Measurements from ENCODE around the gene A3GALT2.

Gene A3GALT2

GRCh38 chr1:33287317-33287716 lies 33.6 kb downstream of the A3GALT2 start:
- no peak overlapping the region for H2BK120ac ChIP-seq (ENCODE audit: low read depth, low read length)
- H2BK5ac ChIP-seq (ENCODE audit: low read depth, low read length, poor library complexity, severe bottlenecking) = no peak overlapping the region
- H3K14ac ChIP-seq (ENCODE audit: low read length in 2 of 2) = no peak overlapping the region
- no peaks in the 10 kb centered on the region for H3K27me3 ChIP-seq (ENCODE audit: control insufficient read depth in 1 of 2, insufficient read depth in 1 of 2, low read length in 2 of 2)
- 100% methylated on average over 1 of the region's 2 CpGs for WGBS
- H3K4me3 ChIP-seq (ENCODE audit: insufficient read depth in 1 of 2, low read depth in 1 of 2, low read length in 2 of 2) = no peak overlapping the region
- H3K27ac ChIP-seq (ENCODE audit: low read length, poor library complexity, severe bottlenecking) = no peak overlapping the region
- H3K9me3 ChIP-seq (ENCODE audit: control insufficient read depth, low read length) = no peaks in the 10 kb centered on the region
- peaks cover 11% of the 10 kb centered on the region for H3K4me1 ChIP-seq (ENCODE audit: control insufficient read depth, insufficient read depth, low read depth, low read length)
- H2BK12ac ChIP-seq (ENCODE audit: low read length in 2 of 2) = no peak overlapping the region
- H3K79me1 ChIP-seq (replicated peaks; ENCODE audit: low read length, poor library complexity, severe bottlenecking) = peaks cover 17% of the 10 kb centered on the region
- H2AFZ ChIP-seq (ENCODE audit: low read depth, low read length) = no peak overlapping the region
- no peak overlapping the region for H3K4ac ChIP-seq (ENCODE audit: low read depth in 1 of 2, low read length in 2 of 2)
- peaks cover 27 to 32% of the 10 kb centered on the region in 2 experiments for H3K36me3 ChIP-seq (ENCODE audit: control insufficient read depth in 1 of 2, insufficient read depth in 2 of 2, low read depth in 1 of 2, low read length in 2 of 2)
- H4K8ac ChIP-seq (ENCODE audit: low read length) = no peak overlapping the region
- H4K91ac ChIP-seq (ENCODE audit: low read length) = no peak overlapping the region
- no peak for DNase-seq
- no peak overlapping the region for H3K18ac ChIP-seq (ENCODE audit: low read depth in 1 of 2, low read length in 2 of 2)
- H2AK5ac ChIP-seq (ENCODE audit: low read length, severe bottlenecking) = no peak overlapping the region
- H3K23ac ChIP-seq (ENCODE audit: low read length in 2 of 2) = no peak overlapping the region
- no peak overlapping the region for H3K9ac ChIP-seq (ENCODE audit: low read length)
- no peak overlapping the region for H3K4me2 ChIP-seq (ENCODE audit: low read length, poor library complexity, severe bottlenecking)
- H2BK15ac ChIP-seq (ENCODE audit: low read depth, poor library complexity, severe bottlenecking) = no peak overlapping the region

- 87% methylated on average over 7 of the region's 8 CpGs for WGBS
- no peak overlapping the region for H2BK12ac ChIP-seq (ENCODE audit: low read length in 2 of 2)
- no peaks in the 10 kb centered on the region for H3K27me3 ChIP-seq (ENCODE audit: control insufficient read depth in 1 of 2, insufficient read depth in 1 of 2, low read length in 2 of 2)
- H3K4me2 ChIP-seq (ENCODE audit: low read length, poor library complexity, severe bottlenecking) = no peak overlapping the region
- no peak overlapping the region for H3K4ac ChIP-seq (ENCODE audit: low read depth in 1 of 2, low read length in 2 of 2)
- H3K18ac ChIP-seq (ENCODE audit: low read depth in 1 of 2, low read length in 2 of 2) = no peak overlapping the region
- H2AK5ac ChIP-seq (ENCODE audit: low read length, severe bottlenecking) = no peak overlapping the region
- no peak overlapping the region for H2BK15ac ChIP-seq (ENCODE audit: low read depth, poor library complexity, severe bottlenecking)
- H3K14ac ChIP-seq (ENCODE audit: low read length in 2 of 2) = no peak overlapping the region
- H3K9me3 ChIP-seq (ENCODE audit: control insufficient read depth, low read length) = no peaks in the 10 kb centered on the region
- H3K79me1 ChIP-seq (replicated peaks; ENCODE audit: low read length, poor library complexity, severe bottlenecking) = peaks cover 21% of the 10 kb centered on the region
- DNase-seq = no peak
- H4K91ac ChIP-seq (ENCODE audit: low read length) = no peak overlapping the region
- H4K8ac ChIP-seq (ENCODE audit: low read length) = no peak overlapping the region
- H2BK5ac ChIP-seq (ENCODE audit: low read depth, low read length, poor library complexity, severe bottlenecking) = no peak overlapping the region
- H3K4me1 ChIP-seq (ENCODE audit: control insufficient read depth, insufficient read depth, low read depth, low read length) = peaks cover 11% of the 10 kb centered on the region
- H3K9ac ChIP-seq (ENCODE audit: low read length) = no peak overlapping the region
- peaks cover 32 to 39% of the 10 kb centered on the region in 2 experiments for H3K36me3 ChIP-seq (ENCODE audit: control insufficient read depth in 1 of 2, insufficient read depth in 2 of 2, low read depth in 1 of 2, low read length in 2 of 2)
- H3K4me3 ChIP-seq (ENCODE audit: insufficient read depth in 1 of 2, low read depth in 1 of 2, low read length in 2 of 2) = no peak overlapping the region
- no peak overlapping the region for H3K23ac ChIP-seq (ENCODE audit: low read length in 2 of 2)
- no peak overlapping the region for H3K27ac ChIP-seq (ENCODE audit: low read length, poor library complexity, severe bottlenecking)
- H2AFZ ChIP-seq (ENCODE audit: low read depth, low read length) = no peak overlapping the region
- no peak overlapping the region for H2BK120ac ChIP-seq (ENCODE audit: low read depth, low read length)
These were observed 34.3 kb downstream of the A3GALT2 start for GRCh38 chr1:33286451-33287185.

- Histone ChIP-seq H4K91ac (ENCODE audit: low read length) (no peak overlapping the region), H3K23ac (ENCODE audit: low read length in 2 of 2) (no peak overlapping the region), H2AFZ (ENCODE audit: low read depth, low read length) (no peak overlapping the region), H3K27ac (ENCODE audit: low read length, poor library complexity, severe bottlenecking) (no peak overlapping the region), H2AK5ac (ENCODE audit: low read length, severe bottlenecking) (no peak overlapping the region), H2BK5ac (ENCODE audit: low read depth, low read length, poor library complexity, severe bottlenecking) (no peak overlapping the region), H4K8ac (ENCODE audit: low read length) (no peak overlapping the region), H3K4ac (ENCODE audit: low read depth in 1 of 2, low read length in 2 of 2) (no peak overlapping the region), H2BK15ac (ENCODE audit: low read depth, poor library complexity, severe bottlenecking) (no peak overlapping the region), H3K4me2 (ENCODE audit: low read length, poor library complexity, severe bottlenecking) (no peak overlapping the region), H3K4me3 (ENCODE audit: insufficient read depth in 1 of 2, low read depth in 1 of 2, low read length in 2 of 2) (no peak overlapping the region), H3K14ac (ENCODE audit: low read length in 2 of 2) (no peak overlapping the region), H3K36me3 (ENCODE audit: control insufficient read depth in 1 of 2, insufficient read depth in 2 of 2, low read depth in 1 of 2, low read length in 2 of 2) (peaks cover 46 to 50% of the 10 kb centered on the region in 2 experiments), H3K9ac (ENCODE audit: low read length) (no peak overlapping the region), H3K9me3 (ENCODE audit: control insufficient read depth, low read length) (no peaks in the 10 kb centered on the region), H2BK120ac (ENCODE audit: low read depth, low read length) (no peak overlapping the region), H3K79me1 (replicated peaks; ENCODE audit: low read length, poor library complexity, severe bottlenecking) (peaks cover 24% of the 10 kb centered on the region), H3K4me1 (ENCODE audit: control insufficient read depth, insufficient read depth, low read depth, low read length) (peaks cover 3% of the 10 kb centered on the region), H2BK12ac (ENCODE audit: low read length in 2 of 2) (no peak overlapping the region), H3K27me3 (ENCODE audit: control insufficient read depth in 1 of 2, insufficient read depth in 1 of 2, low read length in 2 of 2) (no peaks in the 10 kb centered on the region), H3K18ac (ENCODE audit: low read depth in 1 of 2, low read length in 2 of 2) (no peak overlapping the region)
- WGBS = 57% methylated on average over 6 of the region's 6 CpGs
- DNase-seq = no peak
These were observed 36.8 kb downstream of the A3GALT2 start for GRCh38 chr1:33284049-33284448.

- WGBS = 86% methylated on average over 3 of the region's 3 CpGs
- H2AFZ ChIP-seq (ENCODE audit: low read depth, low read length) = no peak overlapping the region
- H2AK5ac ChIP-seq (ENCODE audit: low read length, severe bottlenecking) = no peak overlapping the region
- no peak overlapping the region for H3K27ac ChIP-seq (ENCODE audit: low read length, poor library complexity, severe bottlenecking)
- no peak overlapping the region for H2BK12ac ChIP-seq (ENCODE audit: low read length in 2 of 2)
- H3K18ac ChIP-seq (ENCODE audit: low read depth in 1 of 2, low read length in 2 of 2) = no peak overlapping the region
- H3K36me3 ChIP-seq (ENCODE audit: control insufficient read depth in 1 of 2, insufficient read depth in 2 of 2, low read depth in 1 of 2, low read length in 2 of 2) = peaks cover 42 to 58% of the 10 kb centered on the region in 2 experiments
- no peak overlapping the region for H2BK120ac ChIP-seq (ENCODE audit: low read depth, low read length)
- H2BK15ac ChIP-seq (ENCODE audit: low read depth, poor library complexity, severe bottlenecking) = no peak overlapping the region
- peaks cover 23% of the 10 kb centered on the region for H3K79me1 ChIP-seq (replicated peaks; ENCODE audit: low read length, poor library complexity, severe bottlenecking)
- no peak for DNase-seq
- no peak overlapping the region for H3K14ac ChIP-seq (ENCODE audit: low read length in 2 of 2)
- no peaks in the 10 kb centered on the region for H3K4me1 ChIP-seq (ENCODE audit: control insufficient read depth, insufficient read depth, low read depth, low read length)
- H3K9ac ChIP-seq (ENCODE audit: low read length) = no peak overlapping the region
- H4K91ac ChIP-seq (ENCODE audit: low read length) = no peak overlapping the region
- H3K9me3 ChIP-seq (ENCODE audit: control insufficient read depth, low read length) = no peaks in the 10 kb centered on the region
- no peak overlapping the region for H3K23ac ChIP-seq (ENCODE audit: low read length in 2 of 2)
- H3K4me3 ChIP-seq (ENCODE audit: insufficient read depth in 1 of 2, low read depth in 1 of 2, low read length in 2 of 2) = no peak overlapping the region
- H3K4ac ChIP-seq (ENCODE audit: low read depth in 1 of 2, low read length in 2 of 2) = no peak overlapping the region
- H2BK5ac ChIP-seq (ENCODE audit: low read depth, low read length, poor library complexity, severe bottlenecking) = no peak overlapping the region
- H3K27me3 ChIP-seq (ENCODE audit: control insufficient read depth in 1 of 2, insufficient read depth in 1 of 2, low read length in 2 of 2) = no peaks in the 10 kb centered on the region
- H4K8ac ChIP-seq (ENCODE audit: low read length) = no peak overlapping the region
- no peak overlapping the region for H3K4me2 ChIP-seq (ENCODE audit: low read length, poor library complexity, severe bottlenecking)
These were observed 38.1 kb downstream of the A3GALT2 start for GRCh38 chr1:33282791-33283190.

Measured in mesenchymal stem cell (in vitro differentiated cells and primary cell).